Ecto neural progenitor cell (in vitro differentiated cells): ENCODE data around the gene GPT2.

Experiments
- DNase-seq: peaks from one replicate; pipeline ENCODE4 v3.0.0-alpha.2; 2018; ENCODE audit warnings: low spot score

GPT2 gene

GRCh38 chr16:46898006-46898405, 13.8 kb downstream of the GPT2 start:
- no peak for DNase-seq

GRCh38 chr16:46899443-46900143, 15.4 kb downstream of the GPT2 start:
- no peak for DNase-seq

GRCh38 chr16:46900455-46901235, 16.5 kb downstream of the GPT2 start:
- no peak for DNase-seq

- no peak for DNase-seq
Observed at GRCh38 chr16:46901709-46902108, 17.5 kb downstream of the GPT2 start.

- no peak for DNase-seq
Observed at GRCh38 chr16:46903255-46903905, 19.2 kb downstream of the GPT2 start.

- no peak for DNase-seq
Observed at GRCh38 chr16:46904471-46904870, 20.3 kb downstream of the GPT2 start.

- DNase-seq: no peak
Observed at GRCh38 chr16:46906360-46907060, 22.3 kb downstream of the GPT2 start.

GRCh38 chr16:46907061-46907774, 23.1 kb downstream of the GPT2 start:
- DNase-seq: no peak

GRCh38 chr16:46908540-46909372, 24.6 kb downstream of the GPT2 start:
- peak; percentile 79 for DNase-seq

GRCh38 chr16:46911038-46911437, 26.9 kb downstream of the GPT2 start:
- DNase-seq: no peak

- no peak for DNase-seq
Observed at GRCh38 chr16:46911650-46912049, 27.5 kb downstream of the GPT2 start.

- no peak for DNase-seq
Observed at GRCh38 chr16:46914556-46915201, 30.5 kb downstream of the GPT2 start.

GRCh38 chr16:46915483-46916025, 31.4 kb downstream of the GPT2 start:
- DNase-seq: no peak

- peak; percentile 60 for DNase-seq
Observed at GRCh38 chr16:46916980-46917379, 32.8 kb downstream of the GPT2 start.

- no peak for DNase-seq
Observed at GRCh38 chr16:46918400-46918799, 34.2 kb downstream of the GPT2 start.

- peak; percentile 82 for DNase-seq
Observed at GRCh38 chr16:46918905-46919792, 35.0 kb downstream of the GPT2 start.

- DNase-seq: no peak
Observed at GRCh38 chr16:46920402-46921068, 36.4 kb downstream of the GPT2 start.

- DNase-seq: no peak
Observed at GRCh38 chr16:46922239-46922638, 38.1 kb downstream of the GPT2 start.
